ENCODE measurements around the gene IQGAP2. TPM values are rescaled to one million over a fixed set of nuclear protein-coding genes. Genes with fewer than 3 reads are reported as not detected.

Gene IQGAP2
- total RNA-seq, 6 experiments from 2014 or later, result 96.4 to 152 (median 123) TPM

GRCh38 chr5:76494201-76494600 lies 91.1 kb downstream of the IQGAP2 start:
- H3K36me3 ChIP-seq, result no peaks in the 10 kb centered on the region
- WGBS (ENCODE audit: insufficient coverage, low coverage, low lambda C conversion rate, missing lambda C conversion rate), result 33% methylated on average over 4 of the region's 4 CpGs
- peak overlapping the region in 2 of 3 donors; percentile 3 to 19 for H3K4me3 ChIP-seq
- intact Hi-C loops (cut with DNase I), result no loop called here
- H3K27me3 ChIP-seq, result no peaks in the 10 kb centered on the region
- peak overlapping the region in 2 of 3 donors; percentile 46 to 59 for H3K27ac ChIP-seq
- H3K4me1 ChIP-seq, result peaks cover 0 to 56% (median 23%) of the 10 kb centered on the region in 4 donors
- TF ChIP-seq POLR2A (IDR thresholded peaks at IDR 0.05), result no peak
- no peak for TF ChIP-seq CTCF (IDR thresholded peaks at IDR 0.05)
- no peaks in the 10 kb centered on the region for H3K9me3 ChIP-seq
- DNase-seq (no peak), ATAC-seq (peak; percentile 67 to 76 (median 72))

- Histone ChIP-seq H3K4me1 (peaks cover 0 to 51% (median 23%) of the 10 kb centered on the region in 4 donors), H3K27me3 (no peaks in the 10 kb centered on the region), H3K9me3 (no peaks in the 10 kb centered on the region), H3K27ac (no peak overlapping the region), H3K4me3 (no peak overlapping the region), H3K36me3 (no peaks in the 10 kb centered on the region)
- intact Hi-C loops (cut with DNase I), result no loop called here
- WGBS (ENCODE audit: insufficient coverage, low coverage, low lambda C conversion rate, missing lambda C conversion rate), result 68% methylated on average over 4 of the region's 4 CpGs
- no peak for ATAC-seq
- TF ChIP-seq POLR2A (IDR thresholded peaks at IDR 0.05) (no peak), CTCF (IDR thresholded peaks at IDR 0.05) (no peak)
- DNase-seq, result no peak
Measured at GRCh38 chr5:76495870-76496269, 92.8 kb downstream of the IQGAP2 start.

- no peak for DNase-seq
- no peaks in the 10 kb centered on the region for H3K9me3 ChIP-seq
- no peaks in the 10 kb centered on the region for H3K27me3 ChIP-seq
- peaks cover 0 to 39% (median 19%) of the 10 kb centered on the region in 4 donors for H3K4me1 ChIP-seq
- H3K36me3 ChIP-seq, result no peaks in the 10 kb centered on the region
- ATAC-seq, result no peak
- intact Hi-C loops (cut with DNase I), result no loop called here
- WGBS (ENCODE audit: insufficient coverage, low coverage, low lambda C conversion rate, missing lambda C conversion rate), result 60% methylated on average over 4 of the region's 4 CpGs
- no peak overlapping the region for H3K27ac ChIP-seq
- no peak overlapping the region for H3K4me3 ChIP-seq
- no peak for TF ChIP-seq CTCF (IDR thresholded peaks at IDR 0.05)
- no peak for TF ChIP-seq POLR2A (IDR thresholded peaks at IDR 0.05)
Measured at GRCh38 chr5:76497065-76497460, 94.0 kb downstream of the IQGAP2 start.

GRCh38 chr5:76497986-76498717 lies 95.1 kb downstream of the IQGAP2 start:
- DNase-seq, result no peak
- peaks cover 0 to 28% (median 14%) of the 10 kb centered on the region in 4 donors for H3K4me1 ChIP-seq
- WGBS (ENCODE audit: insufficient coverage, low coverage, low lambda C conversion rate, missing lambda C conversion rate), result 58% methylated on average over 4 of the region's 4 CpGs

More at GRCh38 chr5:76497986-76498717, 95.1 kb downstream of the IQGAP2 start:
- no peaks in the 10 kb centered on the region for H3K36me3 ChIP-seq
- intact Hi-C loops (cut with DNase I), result no loop called here
- no peaks in the 10 kb centered on the region for H3K27me3 ChIP-seq
- H3K4me3 ChIP-seq, result no peak overlapping the region
- TF ChIP-seq POLR2A (IDR thresholded peaks at IDR 0.05), result no peak
- TF ChIP-seq CTCF (IDR thresholded peaks at IDR 0.05), result no peak
- no peak for ATAC-seq
- H3K9me3 ChIP-seq, result no peaks in the 10 kb centered on the region
- no peak overlapping the region for H3K27ac ChIP-seq

Measured in right lobe of liver (tissue), 6 donors.